ENCODE results near the gene ATE1.

ATE1 gene

DNA sequence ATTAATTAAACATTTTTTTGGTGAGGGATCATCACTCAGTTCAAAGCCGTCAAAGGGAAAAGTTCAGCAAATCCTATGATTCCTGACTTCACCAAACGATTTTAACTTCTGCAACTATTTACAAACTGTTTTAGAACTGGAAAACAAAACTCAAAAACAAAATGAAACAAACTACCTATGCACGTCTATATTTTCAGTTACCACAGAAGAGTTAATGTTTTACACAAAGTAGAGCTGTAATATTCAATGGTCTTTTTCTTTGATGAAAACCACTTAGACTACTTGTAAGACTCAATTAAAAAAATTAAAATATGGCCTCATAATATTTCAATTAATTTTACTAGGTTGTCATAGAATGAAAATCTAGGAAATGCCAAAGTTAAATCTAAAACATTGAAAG lies 131.5 kb downstream of the ATE1 start:
- Mint-ChIP-seq H3K36me3 (ENCODE audit: low read depth) (no peaks in the 10 kb centered on the region), H3K4me3 (no peak overlapping the region), H3K9me3 (no peaks in the 10 kb centered on the region), H3K4me1 (ENCODE audit: low read depth) (no peaks in the 10 kb centered on the region), H3K27ac (no peak overlapping the region), H3K27me3 (ENCODE audit: low read depth) (no peaks in the 10 kb centered on the region)
- DNase-seq (ENCODE audit: low spot score), result no peak

DNA sequence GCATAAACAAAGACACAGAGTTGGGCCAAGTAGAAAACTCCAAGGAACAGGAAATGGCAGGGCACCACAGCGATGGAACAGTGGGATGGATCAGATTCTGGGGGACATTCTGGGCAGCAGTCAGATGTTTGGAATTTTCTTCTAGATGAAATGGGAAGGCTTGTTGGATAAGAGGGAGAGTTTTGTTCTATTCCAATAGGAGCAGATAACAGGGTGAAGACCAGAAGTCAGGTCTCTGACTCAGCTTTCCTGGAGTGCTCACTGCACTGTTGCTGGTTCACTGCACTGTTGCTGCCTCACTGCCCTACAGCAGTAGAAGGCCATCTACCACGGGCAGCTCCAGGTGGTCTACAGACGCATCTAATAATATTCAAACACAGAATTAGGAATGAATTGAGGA lies 135.6 kb downstream of the ATE1 start:
- Mint-ChIP-seq H3K4me3 (no peak overlapping the region), H3K9me3 (no peaks in the 10 kb centered on the region), H3K27me3 (ENCODE audit: low read depth) (no peaks in the 10 kb centered on the region), H3K4me1 (ENCODE audit: low read depth) (no peaks in the 10 kb centered on the region), H3K27ac (no peak overlapping the region), H3K36me3 (ENCODE audit: low read depth) (no peaks in the 10 kb centered on the region)
- DNase-seq (ENCODE audit: low spot score), result no peak

DNA sequence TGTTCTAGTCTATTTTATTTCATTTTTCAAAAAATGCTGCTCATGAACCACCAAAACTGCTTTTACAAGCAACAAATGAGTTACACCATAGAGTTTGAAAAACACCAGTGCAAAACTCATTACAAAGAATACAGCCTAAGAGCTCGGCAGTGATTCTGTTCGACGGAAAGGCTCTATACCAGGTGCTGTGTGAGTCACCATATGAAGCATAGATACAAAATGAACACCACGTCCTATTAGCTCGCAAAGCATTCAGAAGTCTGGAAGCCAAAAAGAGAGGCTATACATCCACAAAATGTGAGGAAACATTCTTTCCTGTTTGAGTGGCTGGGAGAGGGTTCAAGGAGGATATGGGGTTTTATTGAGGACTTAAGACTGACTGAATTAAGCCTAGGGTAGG lies 136.1 kb downstream of the ATE1 start:
- Mint-ChIP-seq H3K27ac (no peak overlapping the region), H3K27me3 (ENCODE audit: low read depth) (no peaks in the 10 kb centered on the region), H3K4me1 (ENCODE audit: low read depth) (no peaks in the 10 kb centered on the region), H3K36me3 (ENCODE audit: low read depth) (no peaks in the 10 kb centered on the region), H3K9me3 (no peaks in the 10 kb centered on the region), H3K4me3 (no peak overlapping the region)
- DNase-seq (ENCODE audit: low spot score), result no peak

DNA sequence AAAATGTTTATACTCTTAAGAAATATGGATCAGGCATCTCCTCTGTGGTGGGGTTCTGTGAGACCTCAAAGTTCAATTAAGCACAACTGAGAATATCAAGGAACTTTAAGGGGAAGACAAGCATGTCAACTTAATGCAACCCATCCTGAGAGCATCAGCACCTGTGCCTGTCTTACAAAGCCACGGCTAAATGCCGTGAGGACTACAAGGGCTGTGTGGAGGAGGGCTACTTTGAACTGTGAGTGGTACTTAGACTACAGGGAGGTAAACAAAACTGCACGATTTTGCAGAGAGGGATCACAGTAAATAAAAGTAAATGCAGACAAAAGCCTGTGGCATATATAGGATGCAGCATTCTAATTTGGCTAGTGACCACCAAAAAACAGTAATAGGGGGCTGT lies 139.1 kb downstream of the ATE1 start:
- no peaks in the 10 kb centered on the region for H3K27me3 Mint-ChIP-seq (ENCODE audit: low read depth)
- no peaks in the 10 kb centered on the region for H3K36me3 Mint-ChIP-seq (ENCODE audit: low read depth)
- DNase-seq (ENCODE audit: low spot score), result no peak
- no peak overlapping the region for H3K27ac Mint-ChIP-seq
- no peaks in the 10 kb centered on the region for H3K9me3 Mint-ChIP-seq
- no peak overlapping the region for H3K4me3 Mint-ChIP-seq
- no peaks in the 10 kb centered on the region for H3K4me1 Mint-ChIP-seq (ENCODE audit: low read depth)

DNA sequence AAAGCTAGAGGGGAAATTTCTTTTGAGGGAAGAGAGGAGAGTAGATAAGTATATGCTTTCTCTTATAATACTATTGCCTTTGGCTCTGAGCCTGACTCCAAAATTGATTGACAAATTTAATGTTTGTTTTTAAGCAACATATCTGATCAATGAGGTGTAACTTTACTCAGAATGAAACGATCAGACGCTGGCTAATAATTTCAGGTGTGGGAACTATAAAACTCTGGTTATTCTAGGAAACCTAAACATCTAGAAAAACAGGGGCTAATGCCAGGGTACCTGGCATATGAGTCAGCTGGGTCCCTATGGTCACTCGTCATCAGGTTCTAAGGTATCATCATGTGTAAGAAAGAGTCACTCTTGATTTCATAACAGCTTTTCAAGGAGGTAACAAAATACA lies 139.7 kb downstream of the ATE1 start:
- Mint-ChIP-seq H3K4me3 (no peak overlapping the region), H3K27me3 (ENCODE audit: low read depth) (no peaks in the 10 kb centered on the region), H3K36me3 (ENCODE audit: low read depth) (no peaks in the 10 kb centered on the region), H3K9me3 (no peaks in the 10 kb centered on the region), H3K4me1 (ENCODE audit: low read depth) (no peaks in the 10 kb centered on the region), H3K27ac (no peak overlapping the region)
- no peak for DNase-seq (ENCODE audit: low spot score)

DNA sequence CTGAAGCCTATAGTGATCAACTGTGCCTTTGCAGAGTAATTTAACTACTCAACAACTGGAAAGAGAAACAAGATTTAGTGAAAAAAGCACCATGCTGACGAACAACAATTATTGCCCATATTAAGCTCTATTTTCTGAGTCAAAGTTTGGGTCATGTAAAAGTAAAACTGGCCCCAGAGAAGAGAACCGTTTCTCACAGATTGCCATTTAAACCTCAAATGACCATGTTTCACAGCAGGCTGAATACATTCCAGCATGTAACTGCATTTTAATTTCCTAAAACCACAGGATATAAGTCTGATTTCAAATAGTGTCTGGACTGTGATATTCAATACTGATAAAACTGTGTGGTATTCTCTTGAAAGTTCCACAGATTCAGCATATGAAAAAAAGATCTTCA lies 140.7 kb downstream of the ATE1 start:
- no peaks in the 10 kb centered on the region for H3K36me3 Mint-ChIP-seq (ENCODE audit: low read depth)
- no peak for DNase-seq (ENCODE audit: low spot score)
- no peaks in the 10 kb centered on the region for H3K27me3 Mint-ChIP-seq (ENCODE audit: low read depth)
- H3K4me1 Mint-ChIP-seq (ENCODE audit: low read depth), result no peaks in the 10 kb centered on the region
- H3K27ac Mint-ChIP-seq, result no peak overlapping the region
- H3K9me3 Mint-ChIP-seq, result no peaks in the 10 kb centered on the region
- H3K4me3 Mint-ChIP-seq, result no peak overlapping the region

DNA sequence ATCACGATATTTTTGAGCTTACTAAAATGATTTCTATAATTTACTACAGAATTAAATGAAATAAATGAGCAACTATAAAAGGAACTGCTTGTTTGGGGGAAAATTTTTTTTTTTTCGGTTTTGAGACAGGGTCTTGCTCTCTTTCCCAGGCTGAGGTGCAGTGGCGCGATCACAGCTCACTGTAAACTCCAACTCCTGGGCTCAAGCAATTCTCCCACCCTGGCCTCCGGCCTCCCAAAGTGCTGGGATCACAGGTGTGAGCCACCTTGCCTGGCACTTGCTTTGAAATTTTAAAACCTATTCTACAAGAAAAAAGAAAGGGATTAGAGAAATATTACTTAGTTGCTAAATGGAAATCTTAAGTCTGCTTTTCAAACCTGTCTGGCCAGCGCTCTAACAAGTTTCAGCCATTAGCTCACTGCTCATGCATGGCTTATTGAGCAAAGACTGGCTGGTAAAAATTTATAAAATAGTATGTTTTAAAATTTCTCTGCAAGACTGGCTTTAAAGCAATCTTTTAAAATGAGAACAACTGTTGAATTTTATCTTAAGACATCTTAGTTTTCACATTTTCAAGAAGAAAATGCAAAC lies 144.0 kb downstream of the ATE1 start:
- Mint-ChIP-seq H3K4me3 (no peak overlapping the region), H3K27ac (no peak overlapping the region), H3K27me3 (ENCODE audit: low read depth) (no peaks in the 10 kb centered on the region), H3K9me3 (no peaks in the 10 kb centered on the region), H3K4me1 (ENCODE audit: low read depth) (no peaks in the 10 kb centered on the region), H3K36me3 (ENCODE audit: low read depth) (no peaks in the 10 kb centered on the region)
- DNase-seq (ENCODE audit: low spot score), result no peak

DNA sequence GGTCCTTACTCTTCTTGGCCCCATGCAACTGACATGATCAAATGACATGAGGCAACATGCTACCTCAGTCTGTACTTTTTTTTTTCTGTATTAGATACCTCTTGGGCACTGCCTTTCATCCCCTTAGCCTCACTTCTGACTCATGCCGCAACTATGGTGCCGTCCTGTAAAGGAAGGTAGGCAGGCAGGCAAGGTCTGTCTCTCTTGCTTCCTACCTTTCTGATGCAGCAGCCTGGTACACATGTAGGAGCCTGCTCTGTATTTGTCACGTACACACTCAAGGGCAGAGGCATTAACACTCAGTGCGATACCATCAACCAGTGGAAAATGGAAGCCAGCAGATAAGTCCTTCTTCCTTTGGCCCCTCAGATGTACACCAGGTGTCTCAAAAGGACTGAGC lies 146.7 kb downstream of the ATE1 start:
- no peak for DNase-seq (ENCODE audit: low spot score)
- Mint-ChIP-seq H3K4me1 (ENCODE audit: low read depth) (no peaks in the 10 kb centered on the region), H3K4me3 (no peak overlapping the region), H3K9me3 (no peaks in the 10 kb centered on the region), H3K36me3 (ENCODE audit: low read depth) (no peaks in the 10 kb centered on the region), H3K27ac (no peak overlapping the region), H3K27me3 (ENCODE audit: low read depth) (no peaks in the 10 kb centered on the region)

DNA sequence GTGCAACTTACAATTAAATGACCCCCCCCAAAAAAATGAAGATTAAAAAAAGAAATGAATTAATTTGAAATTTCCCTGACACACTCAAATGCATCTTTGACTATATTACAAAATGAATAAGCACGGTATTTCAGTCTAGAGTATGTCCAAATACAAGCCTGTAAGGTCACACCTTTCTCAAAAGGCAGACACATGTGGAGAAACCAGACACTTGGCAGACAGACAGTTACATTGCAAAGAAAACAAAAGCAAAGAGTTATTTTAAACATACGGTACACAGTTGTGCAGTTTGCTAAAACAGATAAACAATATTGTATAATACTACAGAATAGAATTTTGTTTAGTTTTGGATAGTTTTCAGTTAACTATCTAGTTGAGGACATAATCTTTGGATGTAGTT lies 153.0 kb downstream of the ATE1 start:
- no peak overlapping the region for H3K27ac Mint-ChIP-seq
- H3K9me3 Mint-ChIP-seq, result no peaks in the 10 kb centered on the region
- H3K27me3 Mint-ChIP-seq (ENCODE audit: low read depth), result no peaks in the 10 kb centered on the region
- no peaks in the 10 kb centered on the region for H3K4me1 Mint-ChIP-seq (ENCODE audit: low read depth)
- H3K36me3 Mint-ChIP-seq (ENCODE audit: low read depth), result no peaks in the 10 kb centered on the region
- H3K4me3 Mint-ChIP-seq, result no peak overlapping the region
- no peak for DNase-seq (ENCODE audit: low spot score)

DNA sequence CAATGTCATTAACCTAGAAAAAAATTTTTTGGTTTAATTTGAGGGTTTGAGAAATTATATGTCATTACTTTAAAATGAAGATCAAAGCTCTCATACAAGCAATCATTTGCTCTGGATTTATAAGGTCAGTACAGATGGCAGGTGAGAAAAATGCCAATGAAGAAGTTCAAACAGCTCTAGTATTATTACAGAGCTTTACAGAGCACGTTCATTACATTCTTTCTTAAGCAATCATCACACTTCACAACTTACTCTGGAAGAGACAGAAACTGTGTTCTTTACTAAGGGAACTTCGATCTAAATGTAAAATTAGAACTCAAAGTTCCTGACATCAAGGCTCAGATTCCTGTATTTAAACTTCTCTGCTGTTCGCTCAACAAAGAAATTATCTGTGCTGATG lies 153.4 kb downstream of the ATE1 start:
- H3K4me3 Mint-ChIP-seq, result no peak overlapping the region
- peaks cover 1% of the 10 kb centered on the region for H3K9me3 Mint-ChIP-seq
- no peak for DNase-seq (ENCODE audit: low spot score)
- no peaks in the 10 kb centered on the region for H3K27me3 Mint-ChIP-seq (ENCODE audit: low read depth)
- H3K4me1 Mint-ChIP-seq (ENCODE audit: low read depth), result no peaks in the 10 kb centered on the region
- no peaks in the 10 kb centered on the region for H3K36me3 Mint-ChIP-seq (ENCODE audit: low read depth)
- no peak overlapping the region for H3K27ac Mint-ChIP-seq

DNA sequence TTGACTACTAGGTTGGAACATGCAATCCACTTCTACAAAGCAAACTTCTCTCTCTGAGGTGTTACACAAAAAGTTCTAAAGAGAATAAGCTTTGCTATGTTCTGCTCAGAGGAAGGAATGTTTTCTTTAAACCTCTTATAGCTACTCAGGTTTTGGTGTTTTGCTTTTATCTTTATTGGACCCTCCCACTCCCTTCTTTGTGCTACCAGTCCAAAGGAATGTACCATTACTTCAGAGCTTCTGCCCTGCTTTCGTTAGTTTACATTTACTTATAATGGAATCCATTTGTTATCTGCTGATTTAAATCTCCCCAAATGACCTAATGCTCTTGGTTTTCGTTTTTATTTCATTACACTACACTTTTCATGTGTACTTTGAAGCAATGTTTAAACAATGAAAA lies 154.9 kb downstream of the ATE1 start:
- H3K9me3 Mint-ChIP-seq, result peaks cover 11% of the 10 kb centered on the region
- no peak overlapping the region for H3K4me3 Mint-ChIP-seq
- H3K36me3 Mint-ChIP-seq (ENCODE audit: low read depth), result peaks cover 2% of the 10 kb centered on the region
- H3K27ac Mint-ChIP-seq, result no peak overlapping the region
- no peaks in the 10 kb centered on the region for H3K27me3 Mint-ChIP-seq (ENCODE audit: low read depth)
- no peak for DNase-seq (ENCODE audit: low spot score)
- no peaks in the 10 kb centered on the region for H3K4me1 Mint-ChIP-seq (ENCODE audit: low read depth)

DNA sequence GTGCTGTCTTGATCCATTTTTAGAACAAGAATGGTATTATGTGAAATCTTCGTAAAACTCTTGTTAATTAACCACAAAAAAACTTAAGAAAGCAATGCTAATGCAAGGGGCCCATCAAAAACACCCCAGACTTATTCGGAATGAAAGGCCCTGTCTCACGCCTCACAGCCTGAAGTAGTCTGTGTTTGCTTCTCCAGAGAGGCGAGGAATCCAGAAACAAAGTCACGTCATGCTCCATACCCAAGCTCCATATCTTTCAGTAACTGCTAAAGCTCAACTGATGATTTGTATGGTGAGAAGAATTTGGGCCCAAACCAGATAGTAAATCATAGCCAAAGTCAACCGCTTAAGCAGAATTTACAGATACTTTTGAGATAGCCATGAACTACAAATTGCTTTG lies 155.4 kb downstream of the ATE1 start:
- peaks cover 2% of the 10 kb centered on the region for H3K36me3 Mint-ChIP-seq (ENCODE audit: low read depth)
- no peaks in the 10 kb centered on the region for H3K4me1 Mint-ChIP-seq (ENCODE audit: low read depth)

DNA sequence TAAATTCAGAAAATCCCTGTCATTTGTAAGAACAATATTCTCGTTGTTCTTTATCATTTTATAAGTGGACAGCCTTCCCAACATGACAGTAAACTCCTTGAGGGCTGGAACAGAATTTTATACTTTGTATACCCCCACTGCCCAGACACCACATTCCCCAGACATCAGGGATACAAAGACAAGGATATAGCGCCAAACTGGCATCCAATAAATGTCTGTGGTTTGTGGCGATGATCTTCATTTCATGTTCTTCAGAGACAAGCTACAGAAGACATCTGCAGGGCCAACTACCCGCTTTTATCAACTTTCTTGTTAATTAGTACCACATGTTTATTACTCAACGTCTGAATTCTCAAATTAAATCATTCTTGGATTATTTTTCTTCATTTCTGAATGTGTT lies 155.9 kb downstream of the ATE1 start:
- Mint-ChIP-seq H3K9me3 (peaks cover 16% of the 10 kb centered on the region), H3K27ac (no peak overlapping the region), H3K4me1 (ENCODE audit: low read depth) (no peaks in the 10 kb centered on the region), H3K36me3 (ENCODE audit: low read depth) (peaks cover 2% of the 10 kb centered on the region), H3K4me3 (no peak overlapping the region), H3K27me3 (ENCODE audit: low read depth) (no peaks in the 10 kb centered on the region)
- no peak for DNase-seq (ENCODE audit: low spot score)

More for the DNA sequence above, 155.4 kb downstream of the ATE1 start:
- DNase-seq (ENCODE audit: low spot score), result no peak
- H3K27me3 Mint-ChIP-seq (ENCODE audit: low read depth), result no peaks in the 10 kb centered on the region
- H3K4me3 Mint-ChIP-seq, result no peak overlapping the region
- no peak overlapping the region for H3K27ac Mint-ChIP-seq
- H3K9me3 Mint-ChIP-seq, result peaks cover 16% of the 10 kb centered on the region

DNA sequence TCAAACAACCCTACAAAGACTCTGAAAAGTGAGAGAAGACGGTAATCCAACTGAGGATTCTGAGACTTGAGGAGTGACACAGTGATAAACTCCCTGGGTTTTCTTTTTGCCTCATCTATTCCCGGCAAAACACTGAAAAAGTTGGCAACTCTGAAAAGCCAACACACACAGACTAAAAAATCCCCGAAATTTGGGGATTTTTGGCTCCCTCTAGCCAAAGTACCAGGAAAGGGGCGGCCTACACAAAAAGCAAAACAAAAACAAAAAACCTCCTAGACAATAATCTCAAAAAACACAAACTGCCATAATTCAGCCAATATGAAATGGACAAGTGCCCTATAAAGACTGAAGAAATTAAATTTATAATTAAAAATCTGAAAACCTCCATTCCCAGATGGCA lies 161.4 kb downstream of the ATE1 start:
- Mint-ChIP-seq H3K27ac (no peak overlapping the region), H3K9me3 (peaks cover 34% of the 10 kb centered on the region), H3K36me3 (ENCODE audit: low read depth) (peaks cover 6% of the 10 kb centered on the region), H3K4me1 (ENCODE audit: low read depth) (no peaks in the 10 kb centered on the region), H3K27me3 (ENCODE audit: low read depth) (no peaks in the 10 kb centered on the region), H3K4me3 (no peak overlapping the region)
- no peak for DNase-seq (ENCODE audit: low spot score)

DNA sequence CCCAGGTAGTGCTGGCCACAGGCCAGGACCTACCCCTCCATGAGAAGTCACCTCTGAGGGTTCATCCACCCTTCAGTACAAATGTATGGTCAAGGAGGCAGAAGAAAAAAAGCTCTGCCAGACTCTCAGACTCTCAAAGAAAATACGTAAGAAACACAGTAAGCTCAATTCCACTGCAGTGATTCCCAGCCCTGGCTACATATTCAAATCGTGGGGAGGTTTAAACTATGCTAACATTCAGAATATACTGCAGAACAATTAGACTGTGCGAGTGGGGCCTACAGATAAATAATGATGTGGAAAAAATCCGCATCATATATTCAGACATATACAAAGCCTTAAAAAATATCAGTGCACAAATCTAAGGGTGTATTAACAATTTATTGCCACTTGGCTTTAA lies 162.6 kb downstream of the ATE1 start:
- peaks cover 12% of the 10 kb centered on the region for H3K36me3 Mint-ChIP-seq (ENCODE audit: low read depth)

More for the DNA sequence above, 162.6 kb downstream of the ATE1 start:
- H3K27ac Mint-ChIP-seq, result no peak overlapping the region
- no peak overlapping the region for H3K4me3 Mint-ChIP-seq
- peaks cover 45% of the 10 kb centered on the region for H3K9me3 Mint-ChIP-seq
- no peak for DNase-seq (ENCODE audit: low spot score)
- no peaks in the 10 kb centered on the region for H3K4me1 Mint-ChIP-seq (ENCODE audit: low read depth)
- no peaks in the 10 kb centered on the region for H3K27me3 Mint-ChIP-seq (ENCODE audit: low read depth)
